Epithelial cell of proximal tubule (primary cell): ENCODE results near the gene ELMOD3. TPM values are rescaled to one million over a fixed set of nuclear protein-coding genes. Genes with fewer than 3 reads are reported as not detected.

Source experiments
- DNase-seq: peaks from one replicate; pipeline ENCODE4 v3.0.0-alpha.2; 2011; ENCODE audit warnings: low read depth
- H3K4me3 ChIP-seq: 2 replicates; pipeline ENCODE4 v1.5.1; 2011; ENCODE audit warnings: low read depth, mild to moderate bottlenecking, low read length
- CTCF ChIP-seq: conservative IDR thresholded peaks from 2 replicates; pipeline ENCODE4 v1.5.1; 2012; ENCODE audit warnings: low read depth, mild to moderate bottlenecking, low read length
- total RNA-seq: library from RNA; depleted of rRNA; stranded (reverse); fragments of >200 nt; gene quantifications from 2 replicates; pipeline ENCODE4 v1.2.3, GENCODE V29; 2015

Gene ELMOD3
- total RNA-seq, 1 donor from 2014 or later, result 9.5 TPM

GRCh38 chr2:85398426-85399182 is 44.0 kb downstream of the ELMOD3 start:
- TF ChIP-seq CTCF, result no peak
- H3K4me3 ChIP-seq, result no peak overlapping the region
- DNase-seq, result no peak

GRCh38 chr2:85399183-85399455 is 44.5 kb downstream of the ELMOD3 start:
- H3K4me3 ChIP-seq, result no peak overlapping the region
- no peak for TF ChIP-seq CTCF
- no peak for DNase-seq

- no peak for DNase-seq
- H3K4me3 ChIP-seq, result no peak overlapping the region
- no peak for TF ChIP-seq CTCF
Observed at GRCh38 chr2:85400023-85400422, 45.5 kb downstream of the ELMOD3 start.

- H3K4me3 ChIP-seq, result no peak overlapping the region
- DNase-seq, result no peak
- TF ChIP-seq CTCF, result no peak
Observed at GRCh38 chr2:85400541-85401463, 46.2 kb downstream of the ELMOD3 start.

GRCh38 chr2:85401464-85401805 is 46.9 kb downstream of the ELMOD3 start:
- DNase-seq, result no peak
- TF ChIP-seq CTCF, result no peak
- H3K4me3 ChIP-seq, result no peak overlapping the region

- no peak for TF ChIP-seq CTCF
- DNase-seq, result no peak
Observed at GRCh38 chr2:85401844-85402243, 47.3 kb downstream of the ELMOD3 start.

More at GRCh38 chr2:85401844-85402243, 47.3 kb downstream of the ELMOD3 start:
- no peak overlapping the region for H3K4me3 ChIP-seq
